Neuronal stem cell (in vitro differentiated cells): ENCODE measurements around the gene ASF1B.

Experiments
- DNase-seq: peaks from one replicate; pipeline ENCODE4 v3.0.0-alpha.2; 2013; ENCODE audit warnings: low spot score
- H2AFZ ChIP-seq: one replicate; pipeline ENCODE4 v1.6.1; 2013; ENCODE audit warnings: mild to moderate bottlenecking, low read length, inconsistent platforms
- H2AK5ac ChIP-seq: 2 replicates; pipeline ENCODE4 v1.6.1; 2013; ENCODE audit warnings: low read depth, mild to moderate bottlenecking, inconsistent platforms, low read length, moderate library complexity, mixed read lengths
- H2BK120ac ChIP-seq: 2 replicates; pipeline ENCODE4 v1.6.1; 2013; ENCODE audit warnings: low read depth, mild to moderate bottlenecking, inconsistent platforms, low read length, moderate library complexity, mixed read lengths
- H2BK12ac ChIP-seq: one replicate; pipeline ENCODE4 v1.6.1; 2013; ENCODE audit warnings: low read length, inconsistent platforms
- H2BK15ac ChIP-seq: 2 replicates; pipeline ENCODE4 v1.6.1; 2013; ENCODE audit warnings: mild to moderate bottlenecking, low read length, inconsistent platforms, mixed read lengths
- H2BK5ac ChIP-seq: one replicate; pipeline ENCODE4 v1.6.1; 2013; ENCODE audit warnings: inconsistent platforms, mild to moderate bottlenecking, low read length, moderate library complexity
- H3K14ac ChIP-seq: one replicate; pipeline ENCODE4 v1.6.1; 2013; ENCODE audit warnings: low read length, inconsistent platforms
- H3K18ac ChIP-seq: 2 replicates; pipeline ENCODE4 v1.6.1; 2013; ENCODE audit warnings: low read length, inconsistent platforms
- H3K23ac ChIP-seq: 2 replicates; pipeline ENCODE4 v1.6.1; 2013; ENCODE audit warnings: low read depth, mild to moderate bottlenecking, mixed read lengths, low read length, inconsistent platforms; ENCODE audit not compliant: poor library complexity
- H3K27ac ChIP-seq: replicated peaks from 3 replicates; pipeline ENCODE4 v1.5.1; 2013; ENCODE audit warnings: low read length, inconsistent platforms
- H3K27me3 ChIP-seq, 3 experiments: 2 replicates each; pipeline ENCODE4 v1.6.1; 2013; ENCODE audit warnings: low read length in 3 of 3, mild to moderate bottlenecking in 2 of 3, inconsistent platforms in 1 of 3, low read depth in 1 of 3, mixed read lengths in 1 of 3, moderate library complexity in 1 of 3; ENCODE audit not compliant: control insufficient read depth in 3 of 3, insufficient read depth in 3 of 3
- H3K36me3 ChIP-seq, 2 donors: replicated peaks in 1 of 2; 2 replicates each; pipeline ENCODE4 v1.6.1; 2013; ENCODE audit warnings: low read length in 2 of 2; ENCODE audit not compliant: control insufficient read depth in 2 of 2, insufficient read depth in 2 of 2
- H3K4ac ChIP-seq: 2 replicates; pipeline ENCODE4 v1.6.1; 2013; ENCODE audit warnings: inconsistent platforms, mild to moderate bottlenecking, low read length, moderate library complexity
- H3K4me1 ChIP-seq, 2 donors: 1 replicate in 1 of 2; 2 replicates in 1 of 2; pipeline ENCODE4 v1.6.1; 2013; ENCODE audit warnings: low read length in 2 of 2, low read depth in 1 of 2; ENCODE audit not compliant: control insufficient read depth in 2 of 2, insufficient read depth in 1 of 2
- H3K4me2 ChIP-seq: one replicate; pipeline ENCODE4 v1.6.1; 2013; ENCODE audit warnings: mild to moderate bottlenecking, low read length, inconsistent platforms; ENCODE audit not compliant: insufficient read depth, poor library complexity, severe bottlenecking
- H3K4me3 ChIP-seq, 2 donors: 2 replicates each; pipeline ENCODE4 v1.5.1; 2013; ENCODE audit warnings: low read length in 2 of 2, mild to moderate bottlenecking in 2 of 2, inconsistent platforms in 1 of 2, moderate library complexity in 1 of 2
- H3K79me1 ChIP-seq: one replicate; pipeline ENCODE4 v1.6.1; 2013; ENCODE audit warnings: low read depth, mild to moderate bottlenecking, inconsistent platforms, low read length, moderate library complexity
- H3K9ac ChIP-seq: one replicate; pipeline ENCODE4 v1.6.1; 2013; ENCODE audit warnings: mild to moderate bottlenecking, low read depth, low read length, inconsistent platforms; ENCODE audit not compliant: poor library complexity
- H3K9me3 ChIP-seq, 2 donors: replicated peaks in 1 of 2; 2 replicates each; pipeline versions ENCODE3 to v1.6.1; 2013; ENCODE audit warnings: low read length in 2 of 2, mild to moderate bottlenecking in 2 of 2, inconsistent platforms in 1 of 2, low read depth in 1 of 2, mixed read lengths in 1 of 2, moderate library complexity in 1 of 2; ENCODE audit not compliant: control insufficient read depth in 2 of 2, insufficient read depth in 1 of 2
- H4K8ac ChIP-seq: one replicate; pipeline ENCODE4 v1.6.1; 2013; ENCODE audit warnings: low read depth, mild to moderate bottlenecking, inconsistent platforms, low read length, moderate library complexity
- H4K91ac ChIP-seq: one replicate; pipeline ENCODE4 v1.6.1; 2013; ENCODE audit warnings: low read length, low read depth, mild to moderate bottlenecking, inconsistent platforms; ENCODE audit not compliant: poor library complexity
- WGBS, 2 donors: extraction: QIAGEN DNeasy Blood & Tissue Kit; methylation state at CpG; one replicate each; pipeline ENCODE4 v1.1.7; 2013; ENCODE audit warnings: missing lambda C conversion rate in 2 of 2, mixed read lengths in 1 of 2; ENCODE audit not compliant: insufficient read length in 2 of 2, insufficient replicate concordance in 1 of 2; ENCODE audit errors: extremely low coverage in 2 of 2; 5-methylcytosine and 5-hydroxymethylcytosine counted together

ASF1B gene

DNA sequence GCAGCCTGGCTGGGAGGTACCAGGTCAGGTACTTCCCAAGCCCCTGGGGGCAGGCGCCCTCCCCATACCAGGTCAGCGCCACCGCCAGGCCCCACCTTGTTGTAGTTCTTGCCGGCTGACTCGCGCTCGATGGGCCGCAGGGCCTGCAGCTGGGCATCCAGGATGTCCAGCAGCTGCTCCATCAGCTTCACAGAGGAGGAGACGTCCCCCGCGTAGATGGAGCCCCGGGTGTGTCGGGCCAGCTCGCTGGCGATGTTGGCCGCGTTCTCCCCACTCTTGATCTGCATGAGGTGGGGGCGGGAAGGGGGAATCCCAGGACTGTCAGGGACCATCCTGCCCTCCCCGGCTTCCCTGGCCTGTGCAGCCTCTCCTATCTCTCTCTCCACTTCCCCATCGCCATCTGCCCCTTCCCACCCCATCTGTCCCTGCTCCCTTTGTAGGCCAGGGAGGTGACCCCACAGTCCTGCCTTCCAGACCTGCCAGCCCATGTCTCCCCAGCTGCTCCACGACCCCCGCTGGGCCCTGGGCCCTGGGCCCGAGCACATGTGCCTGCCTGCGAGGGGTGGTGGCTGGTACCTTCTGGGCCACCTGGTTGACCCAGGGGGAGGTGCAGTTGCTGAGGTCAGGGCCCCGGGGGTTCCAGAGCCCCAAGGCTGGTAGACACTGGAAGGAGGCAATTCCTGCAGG, 23.8 kb upstream of the ASF1B start:
- Histone ChIP-seq H2BK120ac (no peak overlapping the region), H3K4ac (no peak overlapping the region), H3K9ac (peak overlapping the region; percentile 77), H3K14ac (no peak overlapping the region), H3K4me1 (peaks cover 10 to 11% of the 10 kb centered on the region in 2 donors), H4K8ac (peak overlapping the region; percentile 82), H3K18ac (no peak overlapping the region), H3K79me1 (peaks cover 8% of the 10 kb centered on the region), H3K36me3 (peaks cover 64 to 74% of the 10 kb centered on the region in 2 donors), H2BK15ac (no peak overlapping the region), H4K91ac (no peak overlapping the region), H2AK5ac (no peak overlapping the region), H3K27me3 (no peaks in the 10 kb centered on the region), H3K23ac (no peak overlapping the region), H3K9me3 (peaks cover 0 to 1% of the 10 kb centered on the region in 2 donors), H3K4me2 (no peak overlapping the region), H2AFZ (no peak overlapping the region), H2BK12ac (no peak overlapping the region), H2BK5ac (no peak overlapping the region), H3K27ac (no peak overlapping the region), H3K4me3 (no peak overlapping the region)
- no CpG with 5 or more reads among the region's 25 CpGs for WGBS, 2 donors
- no peak for DNase-seq

DNA sequence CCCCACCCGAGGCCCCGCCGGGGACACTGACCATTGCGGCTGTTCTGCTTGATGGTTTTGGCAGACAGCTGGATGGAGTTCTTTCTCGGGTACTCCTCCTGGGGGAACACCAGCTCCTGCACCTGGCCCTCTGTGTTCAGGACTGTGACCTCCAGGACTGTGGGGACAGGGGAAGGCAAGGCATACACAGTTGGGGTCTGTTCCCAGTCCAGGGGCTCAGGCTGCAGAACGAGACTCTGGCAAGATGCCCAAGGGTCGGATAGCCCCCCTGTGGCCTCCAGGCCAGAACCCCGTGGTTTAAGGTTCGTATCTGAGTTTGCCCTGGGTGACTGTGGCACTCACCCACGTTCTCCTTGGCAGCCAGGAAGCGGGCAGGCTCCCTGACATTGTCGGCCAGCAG, 22.7 kb upstream of the ASF1B start:
- no peak overlapping the region for H2AFZ ChIP-seq
- no peak overlapping the region for H2BK120ac ChIP-seq
- H3K79me1 ChIP-seq = peaks cover 5% of the 10 kb centered on the region
- no peaks in the 10 kb centered on the region for H3K27me3 ChIP-seq
- no peak overlapping the region for H4K8ac ChIP-seq
- no peak overlapping the region for H3K18ac ChIP-seq
- peaks cover 71 to 82% of the 10 kb centered on the region in 2 donors for H3K36me3 ChIP-seq
- no peak overlapping the region for H3K27ac ChIP-seq
- H3K9ac ChIP-seq = no peak overlapping the region
- WGBS, 2 donors = no CpG with 5 or more reads among the region's 12 CpGs
- no peak overlapping the region for H3K4me2 ChIP-seq
- peaks cover 2 to 3% of the 10 kb centered on the region in 2 donors for H3K4me1 ChIP-seq
- H2BK12ac ChIP-seq = no peak overlapping the region
- peak overlapping the region; percentile 2 for H3K23ac ChIP-seq
- no peak overlapping the region for H4K91ac ChIP-seq
- no peak overlapping the region for H3K14ac ChIP-seq
- H3K9me3 ChIP-seq = peaks cover 0 to 1% of the 10 kb centered on the region in 2 donors
- H2BK15ac ChIP-seq = no peak overlapping the region
- no peak overlapping the region for H3K4ac ChIP-seq
- no peak for DNase-seq
- H2AK5ac ChIP-seq = no peak overlapping the region
- H3K4me3 ChIP-seq = peak overlapping the region in 1 of 2 donors; percentile 56
- H2BK5ac ChIP-seq = peak overlapping the region; percentile 66

DNA sequence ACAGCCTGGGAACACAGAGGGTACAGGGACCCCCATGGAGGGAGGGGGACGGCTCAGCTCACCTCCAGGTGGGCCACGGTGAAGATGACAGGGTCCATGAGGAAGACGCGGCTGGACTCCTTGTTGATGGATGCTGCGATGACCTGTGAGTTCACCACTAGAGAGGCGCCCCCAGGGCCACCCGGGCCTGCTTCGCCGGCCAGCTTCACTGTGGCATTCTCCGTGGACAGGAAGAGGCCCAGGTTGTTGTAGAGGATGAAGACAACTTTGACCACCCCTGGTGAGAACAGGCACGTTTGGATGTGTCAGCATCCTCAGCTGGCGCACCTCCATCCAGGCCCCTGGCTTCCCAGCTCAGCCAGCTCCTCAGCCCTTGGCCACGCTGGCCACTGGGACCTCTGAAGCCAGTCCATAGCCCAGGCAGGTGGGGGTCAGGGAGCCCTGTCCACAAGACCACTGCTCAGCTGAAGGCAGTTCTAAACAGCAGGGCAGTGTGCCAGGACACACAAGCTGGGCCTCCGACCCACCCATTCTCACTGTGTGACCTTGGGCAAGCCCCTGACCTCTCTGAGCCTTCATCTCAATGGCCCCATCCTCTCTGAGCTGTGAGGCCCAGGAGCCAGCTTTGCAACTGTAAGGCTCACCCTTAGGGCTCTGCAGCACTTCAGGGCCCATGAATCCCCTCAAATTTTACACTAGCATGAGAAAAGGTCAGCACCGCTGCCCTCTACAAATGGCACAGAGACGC, 22.1 kb upstream of the ASF1B start:
- Histone ChIP-seq H4K91ac (no peak overlapping the region), H3K36me3 (peaks cover 73 to 84% of the 10 kb centered on the region in 2 donors), H3K4me3 (no peak overlapping the region), H3K27me3 (no peaks in the 10 kb centered on the region), H3K79me1 (peaks cover 7% of the 10 kb centered on the region), H3K4ac (no peak overlapping the region), H3K14ac (no peak overlapping the region), H3K9me3 (peaks cover 0 to 1% of the 10 kb centered on the region in 2 donors), H3K4me2 (no peak overlapping the region), H2BK12ac (no peak overlapping the region), H3K27ac (no peak overlapping the region), H3K18ac (no peak overlapping the region), H2AK5ac (no peak overlapping the region), H3K23ac (peak overlapping the region; percentile 2), H4K8ac (no peak overlapping the region), H3K9ac (no peak overlapping the region), H2BK15ac (no peak overlapping the region), H2BK120ac (no peak overlapping the region), H2BK5ac (no peak overlapping the region), H2AFZ (no peak overlapping the region), H3K4me1 (no peaks in the 10 kb centered on the region)
- WGBS, 2 donors = no CpG with 5 or more reads among the region's 16 CpGs
- DNase-seq = no peak

DNA sequence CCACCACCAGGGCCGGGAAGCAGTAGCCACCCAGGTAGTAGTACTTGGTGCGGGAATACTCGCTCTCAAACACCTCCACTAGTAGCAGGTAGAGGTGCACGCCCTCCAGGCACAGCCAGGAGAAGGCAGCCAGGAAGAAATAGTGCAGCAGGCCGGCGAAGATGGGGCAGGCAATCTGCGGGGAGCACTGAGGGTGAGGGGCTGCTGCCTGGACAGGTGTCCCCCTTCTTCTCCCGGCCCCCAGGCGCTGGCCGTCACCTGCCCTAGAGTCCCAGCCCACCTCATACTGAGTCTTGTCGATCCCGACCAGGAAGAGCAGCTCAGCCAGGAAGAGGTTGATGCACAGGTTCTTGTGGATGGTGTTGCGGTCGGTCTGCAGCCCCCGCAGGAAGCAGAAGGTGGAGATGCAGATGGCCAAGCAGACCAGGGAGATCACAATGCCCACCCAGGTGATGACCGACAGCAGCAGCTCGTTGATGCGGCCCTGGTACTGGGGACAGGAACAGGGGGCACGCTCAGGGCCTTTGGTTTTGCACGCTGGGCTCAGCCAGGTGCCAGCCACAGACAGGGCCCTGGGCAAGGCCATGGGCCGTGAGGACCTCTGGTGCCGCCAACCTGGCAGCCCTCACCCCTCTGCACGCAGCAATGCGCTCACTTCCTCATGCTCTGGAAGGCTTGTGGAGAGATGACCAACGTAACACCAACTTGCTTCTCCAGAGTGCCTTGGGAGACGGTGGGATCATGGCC, 20.8 kb upstream of the ASF1B start:
- H2BK12ac ChIP-seq = peak overlapping the region; percentile 41
- peak overlapping the region; percentile 53 for H3K9ac ChIP-seq
- WGBS, 2 donors = no CpG with 5 or more reads among the region's 26 CpGs
- no peak overlapping the region for H3K4me2 ChIP-seq
- no peak overlapping the region for H2BK120ac ChIP-seq
- H3K36me3 ChIP-seq = peaks cover 71 to 83% of the 10 kb centered on the region in 2 donors
- no peak overlapping the region for H2AFZ ChIP-seq
- H3K4me3 ChIP-seq = no peak overlapping the region
- H3K4ac ChIP-seq = no peak overlapping the region
- H3K27me3 ChIP-seq = no peaks in the 10 kb centered on the region
- peak overlapping the region; percentile 46 for H4K91ac ChIP-seq
- no peak overlapping the region for H2AK5ac ChIP-seq
- H3K79me1 ChIP-seq = peaks cover 8% of the 10 kb centered on the region
- H3K14ac ChIP-seq = no peak overlapping the region
- no peak overlapping the region for H3K18ac ChIP-seq
- no peaks in the 10 kb centered on the region for H3K4me1 ChIP-seq
- DNase-seq = no peak
- H2BK5ac ChIP-seq = no peak overlapping the region
- no peak overlapping the region for H3K27ac ChIP-seq
- H2BK15ac ChIP-seq = no peak overlapping the region
- peak overlapping the region; percentile 57 for H3K23ac ChIP-seq
- H4K8ac ChIP-seq = no peak overlapping the region
- no peaks in the 10 kb centered on the region for H3K9me3 ChIP-seq
